HG03521 (cell line): ENCODE measurements around the gene SMTN.
"Not testable (repeated sequence)": the region's sequence is repeated elsewhere in the genome, so short reads cannot be mapped to it uniquely, and the experiment has no call there.

ENCODE experiments used
- ATAC-seq: cut with Tn5 transposase; IDR thresholded peaks from one replicate; pipeline ENCODE4 v1.9.1; 2021; ENCODE audit warnings: mild to moderate bottlenecking, moderate library complexity; ENCODE audit not compliant: unreplicated experiment

SMTN gene

DNA sequence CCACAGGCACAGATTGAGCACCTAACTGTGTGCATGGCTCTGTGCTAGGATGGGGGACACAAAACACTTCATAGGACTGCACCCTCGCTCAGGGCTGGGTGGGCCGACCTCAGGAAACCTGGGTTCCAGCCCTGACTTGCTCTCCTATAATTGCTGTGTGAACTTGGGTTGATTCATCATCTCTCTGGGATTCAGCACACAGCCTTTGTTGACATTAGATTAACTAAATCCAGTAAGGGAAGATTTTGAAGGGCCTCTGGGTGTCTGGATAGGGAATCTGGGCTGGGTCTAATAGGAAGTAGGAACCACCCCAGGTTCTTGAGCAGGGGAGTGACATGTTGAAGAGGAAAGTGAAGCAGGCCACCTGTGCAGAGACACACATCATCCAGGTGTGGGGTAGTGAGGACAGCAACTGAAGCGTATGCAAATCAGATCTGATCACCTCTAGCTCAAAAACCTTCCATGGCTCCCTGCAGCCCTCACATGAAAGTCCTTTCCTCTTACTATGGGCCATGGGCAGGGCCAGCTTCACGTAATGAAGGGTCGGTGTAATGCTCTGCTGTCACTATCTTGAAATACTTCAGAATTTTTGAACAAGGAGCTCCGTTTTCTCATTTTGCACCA lies 11.3 kb upstream of the SMTN start:
- not testable (repeated sequence) for ATAC-seq

DNA sequence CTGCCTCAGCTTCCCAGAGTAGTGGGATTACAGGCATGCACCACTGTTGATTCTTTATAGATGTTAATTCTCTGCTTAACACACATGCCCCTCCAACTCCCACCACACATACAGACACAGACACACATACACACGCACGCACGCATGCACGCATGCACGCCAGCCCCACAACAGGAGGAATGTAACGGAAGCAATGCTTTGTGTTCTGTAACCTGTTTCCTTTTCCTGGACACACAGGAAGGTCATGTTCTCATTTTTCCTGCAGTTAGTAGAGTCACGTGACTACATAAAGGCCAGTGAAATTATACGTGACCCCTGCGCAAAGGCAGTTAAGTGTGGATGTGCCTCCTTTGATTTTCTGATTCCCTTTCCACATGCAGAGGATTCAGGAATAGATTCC lies 8.0 kb upstream of the SMTN start:
- ATAC-seq = not testable (repeated sequence)

DNA sequence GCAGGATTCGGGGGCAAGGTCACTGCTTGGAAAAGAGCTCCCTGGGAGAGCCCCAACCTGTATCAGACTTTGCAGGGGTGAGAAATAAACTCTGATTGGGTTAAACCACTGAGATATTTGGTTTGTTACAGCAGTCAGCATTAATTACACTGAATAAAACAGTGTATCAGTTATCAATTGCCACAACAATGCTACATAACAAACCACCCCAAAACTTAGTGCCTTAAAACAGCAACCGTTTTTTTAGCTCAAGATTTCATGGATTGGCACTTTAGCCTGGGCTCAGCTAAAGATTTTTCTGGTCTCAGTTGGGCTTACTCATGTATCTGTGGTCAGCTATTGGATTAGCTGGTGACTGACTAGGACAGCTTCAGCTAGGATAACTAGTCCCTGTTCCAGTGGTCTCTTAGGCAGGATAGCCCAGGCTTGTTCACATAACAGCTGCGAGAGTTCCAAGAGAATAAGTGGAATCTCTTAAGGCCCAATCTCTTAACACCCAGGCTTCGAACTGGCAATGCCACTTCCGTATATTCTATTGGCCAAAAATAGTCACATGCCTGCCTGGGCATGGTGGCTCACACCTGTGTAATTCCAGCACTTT lies 7.5 kb upstream of the SMTN start:
- not testable (repeated sequence) for ATAC-seq

DNA sequence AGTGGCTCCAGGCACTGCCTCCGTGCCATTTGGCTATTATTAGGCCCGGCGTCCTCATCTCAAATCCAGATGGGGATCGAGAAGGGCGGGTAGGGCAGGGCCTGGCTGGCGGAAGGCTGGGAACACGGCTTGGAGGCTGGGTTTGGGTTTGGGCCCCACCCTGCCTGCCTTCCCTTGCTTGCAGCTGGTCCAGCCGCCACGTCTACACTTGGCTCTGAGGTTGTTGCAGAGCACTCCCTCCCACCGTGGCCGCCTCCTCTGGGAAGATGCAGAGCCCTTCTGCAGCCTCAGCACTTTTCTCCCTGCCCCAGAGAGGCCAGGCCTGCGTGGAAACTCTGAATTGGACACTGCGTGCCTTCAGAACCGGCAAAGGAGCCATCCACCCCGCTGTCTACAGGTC lies 5.2 kb upstream of the SMTN start:
- ATAC-seq = no peak

DNA sequence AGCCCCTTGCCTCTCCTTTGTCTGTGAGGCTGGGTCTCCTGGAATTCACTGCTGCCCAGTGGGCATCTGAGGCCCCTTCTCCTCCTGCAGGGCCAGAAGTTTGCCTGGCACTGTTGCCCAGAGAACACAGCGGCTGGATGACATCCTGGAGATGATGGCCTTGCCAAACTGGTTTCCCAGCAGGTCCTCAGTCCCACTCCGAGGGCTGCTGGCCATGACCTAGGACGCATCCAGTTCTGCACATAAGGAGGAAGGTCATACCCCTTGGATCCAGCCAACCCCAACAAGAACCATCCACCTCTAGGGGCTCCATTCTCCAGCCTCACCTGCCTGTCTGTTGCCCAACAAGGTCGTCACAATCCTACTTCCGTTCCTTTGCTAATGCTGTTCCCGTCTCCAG lies 3.4 kb upstream of the SMTN start:
- ATAC-seq = no peak

DNA sequence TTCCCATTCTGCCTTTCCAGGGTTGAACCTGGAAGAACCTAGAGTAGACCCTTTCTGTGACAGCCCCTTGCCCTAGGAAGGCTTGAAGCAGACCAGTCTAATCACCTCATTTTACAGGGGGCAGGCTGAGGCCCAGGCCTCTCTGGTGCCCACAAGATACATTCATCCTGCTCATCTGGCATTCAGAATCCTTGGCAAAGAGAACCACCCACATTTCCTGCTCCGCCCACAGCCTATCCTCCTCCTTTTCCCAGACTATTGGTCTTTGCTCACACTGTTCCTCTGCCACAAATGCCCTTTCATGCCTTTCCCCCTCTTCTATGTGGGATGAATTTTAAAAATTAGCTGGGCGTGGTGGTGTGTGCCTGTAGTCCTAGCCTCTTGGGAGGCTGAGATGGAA lies 2.7 kb upstream of the SMTN start:
- ATAC-seq = not testable (repeated sequence)

DNA sequence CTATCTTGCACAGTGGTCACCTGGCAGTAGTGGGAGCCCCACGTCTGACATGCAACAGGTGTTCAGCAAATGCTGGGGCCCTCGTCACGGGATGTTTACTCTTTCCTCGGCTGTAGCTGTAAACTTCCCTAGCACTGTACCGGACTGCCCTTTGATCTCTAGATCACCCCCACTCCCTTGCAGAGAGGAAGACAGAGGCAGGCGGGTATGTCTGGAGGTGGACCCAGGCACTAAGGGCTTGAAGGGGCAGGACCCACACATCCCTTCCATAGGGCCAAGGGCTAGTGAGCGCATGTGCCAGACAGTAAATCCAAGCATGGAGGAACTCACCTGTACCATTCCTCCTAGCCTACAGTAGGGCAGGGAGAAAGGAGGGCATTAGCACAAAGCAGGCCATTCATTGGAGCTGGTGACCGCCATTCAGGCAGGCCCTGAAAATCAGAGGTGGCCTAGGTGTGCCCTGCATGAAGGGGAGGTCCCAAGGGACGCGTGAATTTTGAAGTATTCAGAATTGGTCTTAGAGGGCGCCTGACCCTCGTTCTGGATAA lies 1.9 kb upstream of the SMTN start:
- ATAC-seq = no peak

DNA sequence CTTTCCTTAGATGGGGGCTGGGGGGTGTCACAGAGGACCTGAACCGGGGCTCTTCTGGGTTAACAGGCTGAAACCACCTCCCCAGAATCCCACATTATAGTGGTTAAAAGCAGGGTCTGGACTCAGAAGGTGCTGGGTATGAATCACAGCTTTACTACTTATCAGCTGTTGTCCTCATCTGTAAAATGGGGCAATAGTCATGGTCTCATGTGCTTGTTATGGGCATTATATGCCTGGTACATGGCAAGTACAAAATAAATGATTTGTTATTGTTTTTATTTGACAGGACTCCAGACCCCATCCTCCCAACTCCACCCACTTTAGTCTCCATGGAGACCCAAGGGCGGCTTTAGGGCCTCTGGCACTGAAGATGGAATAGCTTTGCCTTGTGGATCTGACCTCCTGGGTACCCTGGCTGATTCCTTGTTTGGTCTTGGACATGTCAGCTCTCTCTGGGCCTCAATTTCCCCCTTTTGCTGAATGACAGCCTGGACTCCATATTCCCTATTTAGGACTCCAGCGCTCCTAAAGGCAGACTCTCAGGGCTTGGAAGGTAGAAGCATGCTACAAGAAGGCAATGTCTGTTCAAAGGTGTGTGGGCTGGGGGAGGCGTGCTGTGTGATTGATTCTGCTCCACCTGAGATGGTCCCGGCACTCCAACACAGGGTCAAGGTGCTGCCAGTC lies 812 bp upstream of the SMTN start:
- ATAC-seq = no peak

DNA sequence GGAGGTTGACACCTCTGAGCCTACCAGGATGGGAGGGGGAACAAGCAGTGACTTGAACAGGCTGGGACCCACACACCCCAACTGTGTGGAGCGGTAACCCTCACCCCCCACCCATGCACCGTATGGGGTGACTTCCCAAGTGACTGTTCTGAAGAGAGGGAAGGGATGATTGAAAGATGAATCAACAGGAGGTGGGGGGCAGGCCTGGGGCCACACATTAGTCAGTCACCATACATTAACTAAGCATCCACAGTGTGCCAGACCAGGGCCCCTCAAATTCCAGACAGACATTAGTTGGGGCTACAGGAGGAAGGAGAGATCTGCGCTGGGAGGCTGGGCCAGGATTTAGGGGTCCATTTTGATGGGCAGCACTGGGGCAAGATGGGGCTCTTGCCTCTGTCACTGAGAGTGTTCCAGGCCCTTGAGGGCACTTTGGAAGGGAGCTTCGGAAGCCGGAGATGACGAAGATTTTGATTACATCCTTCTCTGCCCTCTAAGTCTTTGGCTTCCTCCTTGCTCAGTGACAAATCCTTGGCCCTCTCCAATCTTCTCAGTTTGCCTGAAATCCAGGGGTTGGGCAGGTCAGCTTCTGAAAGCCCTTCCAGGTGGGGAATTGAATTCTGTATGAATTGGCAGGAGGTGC lies 966 bp downstream of the SMTN start:
- no peak for ATAC-seq

DNA sequence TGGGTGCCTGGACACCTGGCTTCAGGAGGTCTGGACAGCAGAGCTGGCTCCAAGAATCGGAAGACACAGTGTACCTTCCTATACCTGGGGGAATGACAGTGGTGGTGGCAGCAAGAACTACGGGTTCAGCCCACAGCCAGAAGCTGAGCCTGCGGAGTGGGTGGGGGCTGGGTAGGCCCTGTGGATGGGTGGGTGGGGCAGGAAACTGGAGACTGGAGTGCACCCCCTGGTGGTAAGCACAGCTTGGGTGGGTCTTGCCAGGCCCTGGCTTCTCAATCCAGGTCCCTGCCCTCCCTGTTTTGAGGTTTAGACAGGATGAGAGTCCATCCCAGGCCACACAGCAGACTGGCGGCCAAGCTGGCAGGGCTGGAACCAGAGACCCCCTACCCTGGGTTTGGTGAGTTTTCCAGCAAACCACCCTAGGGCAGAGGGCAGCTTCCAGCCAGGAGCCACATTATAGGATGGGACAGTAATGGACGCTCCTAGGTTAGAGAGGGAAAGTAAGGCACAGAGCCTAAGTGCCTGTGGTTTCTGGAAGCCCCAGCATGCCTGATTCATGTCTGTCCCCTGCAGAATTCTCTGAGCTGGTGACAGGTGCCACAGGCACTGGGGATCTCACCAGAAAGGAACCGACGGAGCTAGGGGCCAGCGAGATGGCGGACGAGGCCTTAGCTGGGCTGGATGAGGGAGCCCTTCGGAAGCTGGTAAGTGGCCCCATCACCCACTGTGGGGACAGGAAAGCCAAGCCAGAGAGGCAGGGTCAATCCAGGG lies 1.7 kb downstream of the SMTN start:
- no peak for ATAC-seq

DNA sequence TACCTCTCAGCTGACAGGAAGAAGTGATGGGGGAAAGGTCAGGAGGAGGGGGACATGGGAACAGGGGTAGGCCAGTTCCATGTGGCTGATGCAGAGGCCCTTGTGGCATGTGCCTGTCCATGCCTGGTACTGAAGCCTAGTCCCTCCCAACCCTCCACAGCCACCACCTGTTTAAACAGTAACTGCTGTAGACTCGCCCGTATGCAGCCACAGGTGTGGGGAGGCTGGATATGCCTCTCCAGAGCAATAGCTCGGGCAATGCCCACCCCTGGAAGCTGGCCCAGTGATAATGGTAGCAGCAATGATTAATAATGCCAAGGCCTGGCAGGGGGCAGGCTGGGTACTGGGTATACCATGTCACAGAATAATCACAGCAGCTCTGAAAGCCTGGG lies 2.3 kb downstream of the SMTN start:
- no peak for ATAC-seq

DNA sequence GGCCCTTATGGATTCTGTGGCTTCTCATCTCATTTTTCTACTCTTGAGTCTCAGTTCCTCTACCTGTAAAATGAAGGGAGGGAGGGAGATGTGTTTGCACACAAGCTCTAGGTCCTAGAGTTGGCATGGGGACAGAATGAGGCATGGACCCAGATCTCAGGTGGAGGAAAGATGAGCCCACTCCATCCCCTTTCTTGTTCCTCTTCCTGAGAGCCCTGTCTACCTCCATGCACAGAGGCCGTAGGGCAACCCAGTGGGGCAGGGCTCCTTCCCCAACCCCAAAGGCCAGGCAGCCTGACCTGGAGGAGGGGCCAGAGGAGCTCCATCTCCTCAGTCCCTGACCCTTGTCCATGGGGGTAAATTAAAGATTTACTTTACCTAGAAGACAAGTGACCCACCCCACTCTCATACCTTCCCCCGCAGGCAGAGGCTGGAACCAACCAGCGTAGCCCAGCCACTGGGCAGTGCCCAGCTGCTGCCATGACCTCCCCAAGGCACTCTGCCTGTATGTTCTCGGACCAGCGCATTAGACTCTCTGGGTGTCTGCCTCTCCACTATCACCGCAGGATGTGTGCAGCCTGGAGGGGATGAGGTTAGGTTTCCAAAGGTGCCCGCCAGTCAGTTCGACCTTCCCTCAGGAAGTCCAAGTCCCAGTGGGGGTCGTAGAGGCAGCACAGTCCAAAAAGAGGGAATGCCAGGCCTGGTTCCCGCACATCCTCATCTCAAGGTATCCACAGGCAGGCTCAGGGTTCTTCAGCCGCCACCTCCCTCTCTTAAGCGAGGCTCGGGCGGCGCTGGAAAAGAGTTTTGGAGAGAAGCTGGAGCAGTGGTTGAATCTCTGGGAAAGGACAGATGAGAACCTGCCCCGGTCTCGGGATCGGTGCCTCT lies 3.0 kb downstream of the SMTN start:
- no peak for ATAC-seq

DNA sequence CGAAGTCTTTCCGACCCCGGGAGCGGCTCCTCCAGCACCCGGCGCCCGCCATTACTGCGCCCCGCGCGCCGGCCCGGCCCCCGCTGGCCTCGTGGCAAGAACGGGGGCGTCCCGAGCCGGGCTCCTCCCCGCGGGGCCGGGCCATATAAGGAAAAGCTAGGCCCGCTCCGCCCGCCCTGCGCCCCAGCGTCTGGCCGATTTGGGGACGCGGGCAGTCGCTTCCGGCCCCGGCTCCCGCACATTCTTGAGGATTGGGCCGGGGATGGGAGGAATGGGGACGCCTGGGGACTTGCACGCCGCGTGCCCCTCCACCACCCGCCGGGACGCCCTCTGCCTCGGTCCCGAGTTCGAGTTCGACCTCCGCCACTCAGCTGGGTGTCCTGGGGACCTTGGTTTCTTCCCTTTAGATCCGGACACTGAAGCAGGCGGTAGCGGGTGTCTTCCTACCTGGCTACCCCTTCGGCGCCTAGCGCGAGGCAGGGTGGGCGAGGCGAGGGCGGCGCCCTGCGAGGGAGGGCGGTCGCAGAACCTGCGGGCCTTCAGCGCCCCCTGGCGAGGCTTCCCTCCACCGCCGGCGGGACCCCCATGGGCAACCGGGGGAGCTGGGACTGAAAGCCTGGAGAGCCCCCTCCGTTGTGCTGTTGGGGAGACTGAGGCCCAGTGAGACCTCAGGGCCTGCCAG lies 3.8 kb downstream of the SMTN start:
- peak; percentile 58 for ATAC-seq

DNA sequence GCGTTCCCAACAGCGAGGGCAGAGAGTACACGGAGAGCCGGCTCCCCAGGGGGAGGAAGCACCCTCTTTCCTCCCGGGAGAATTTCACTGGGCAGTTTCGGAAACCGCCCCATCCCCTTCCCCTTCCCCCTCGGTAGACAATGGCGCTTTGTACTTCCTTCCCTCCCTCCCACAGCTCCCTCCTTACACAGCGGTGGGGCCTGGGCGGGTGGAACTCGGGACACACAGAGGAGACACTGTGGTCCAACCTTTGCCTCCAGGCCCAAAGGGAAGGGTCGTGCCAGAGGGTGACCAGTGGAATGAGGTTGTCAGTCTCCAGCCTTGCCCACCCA lies 4.3 kb downstream of the SMTN start:
- ATAC-seq = no peak

DNA sequence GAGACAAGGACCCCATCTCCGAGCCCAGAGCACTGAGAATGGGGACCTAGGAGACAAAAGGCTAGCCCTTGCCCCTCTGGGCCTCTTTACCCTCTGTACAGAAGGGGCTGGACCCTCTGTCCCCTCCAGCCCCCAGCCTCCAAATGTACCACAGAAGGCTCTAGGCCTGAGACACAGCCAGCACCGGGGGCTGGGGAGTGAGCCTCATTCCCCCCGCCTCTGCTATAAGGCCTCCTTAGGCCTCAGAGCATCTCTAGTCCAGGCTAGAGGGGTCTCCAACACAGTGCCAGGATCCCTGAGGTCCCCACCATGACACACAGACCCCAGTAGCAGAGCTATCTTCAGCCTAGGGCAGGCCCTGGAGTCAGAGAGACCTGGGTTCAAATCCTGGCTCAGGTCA lies 4.8 kb downstream of the SMTN start:
- ATAC-seq = no peak

DNA sequence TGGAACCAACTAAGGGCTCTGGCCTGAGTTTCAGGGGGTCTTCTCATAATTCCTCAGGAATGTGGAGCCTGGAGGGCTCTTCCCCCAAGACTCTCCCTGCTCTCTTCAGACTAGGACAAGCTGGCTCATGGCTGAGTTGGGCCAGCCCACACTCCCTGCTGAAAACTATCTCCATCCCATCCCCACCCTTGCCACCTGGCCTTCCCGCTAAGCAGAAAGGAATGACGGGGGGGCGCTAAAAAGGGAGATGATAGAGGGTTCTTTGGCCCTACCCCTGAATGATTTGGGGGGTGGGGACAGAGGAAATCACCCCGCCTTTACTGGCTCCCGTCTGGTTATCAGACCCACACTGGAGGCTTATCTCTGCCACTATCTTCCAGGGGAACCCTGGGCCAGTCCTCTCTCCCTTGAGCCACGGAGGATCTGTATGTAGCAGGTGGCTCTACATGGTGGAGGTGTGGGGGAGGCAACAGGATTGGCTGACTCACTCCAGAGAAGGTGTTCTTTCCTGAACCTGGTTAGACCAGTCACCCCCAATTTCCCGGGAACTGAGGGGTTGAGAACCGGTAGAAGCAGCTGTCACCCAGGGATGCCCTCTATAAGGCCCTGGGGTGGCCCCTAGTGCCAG lies 5.7 kb downstream of the SMTN start:
- ATAC-seq = no peak

DNA sequence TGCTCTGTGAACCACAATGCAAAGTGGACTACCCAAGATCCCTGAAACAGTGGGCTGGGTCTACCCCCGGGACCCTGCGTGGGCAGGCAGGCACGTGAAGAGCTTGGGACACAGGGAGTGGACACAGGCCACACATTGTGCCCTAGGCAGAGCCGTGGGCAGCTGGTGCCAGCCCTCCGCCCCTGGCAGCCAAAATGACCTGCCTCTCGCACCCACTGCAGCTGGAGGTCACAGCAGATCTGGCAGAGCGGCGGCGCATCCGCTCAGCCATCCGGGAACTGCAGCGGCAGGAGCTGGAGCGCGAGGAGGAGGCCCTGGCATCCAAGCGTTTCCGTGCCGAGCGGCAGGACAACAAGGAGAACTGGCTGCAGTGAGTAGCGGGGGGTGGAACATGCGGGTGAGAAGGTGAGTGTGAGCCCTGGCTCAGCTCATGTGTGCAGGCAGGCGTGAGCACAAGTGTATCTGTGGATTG lies 6.7 kb downstream of the SMTN start:
- no peak for ATAC-seq

DNA sequence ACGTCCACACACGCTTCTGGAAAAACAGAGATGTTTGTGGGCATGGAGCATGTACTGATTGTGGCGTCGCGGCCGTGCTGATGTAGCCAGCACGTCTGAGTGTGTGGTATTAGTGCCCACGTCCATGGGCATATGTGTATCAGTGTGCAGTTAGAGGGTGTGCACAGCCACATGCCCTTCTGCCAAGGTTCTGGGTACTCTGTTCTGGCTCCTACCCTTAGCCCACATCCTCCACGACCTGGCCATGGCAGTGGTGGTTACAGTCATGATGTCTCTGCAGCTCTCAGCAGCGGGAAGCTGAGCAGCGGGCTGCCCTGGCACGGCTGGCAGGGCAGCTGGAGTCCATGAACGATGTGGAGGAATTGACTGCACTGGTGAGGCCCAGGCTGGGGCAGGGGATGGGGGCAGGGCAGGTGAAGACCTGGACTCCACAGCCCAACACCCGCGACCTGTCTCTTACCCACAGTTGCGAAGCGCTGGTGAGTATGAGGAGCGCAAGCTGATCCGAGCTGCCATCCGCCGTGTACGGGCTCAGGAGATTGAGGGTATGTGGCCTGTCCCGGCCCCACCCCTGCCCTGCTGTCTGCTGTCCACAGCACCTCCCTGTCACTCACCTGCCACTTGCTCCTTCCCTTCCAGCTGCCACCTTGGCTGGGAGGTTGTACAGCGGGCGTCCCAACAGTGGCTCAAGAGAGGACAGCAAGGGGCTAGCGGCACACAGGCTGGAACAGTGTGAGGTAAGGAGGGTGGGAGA lies 7.3 kb downstream of the SMTN start:
- no peak for ATAC-seq
